Glutamatergic neuron (in vitro differentiated cells): ENCODE measurements around the gene USP38. TPM values are rescaled to one million over a fixed set of nuclear protein-coding genes. Genes with fewer than 3 reads are reported as not detected.

Source experiments
- DNase-seq: peaks from one replicate; pipeline ENCODE4 v3.0.0; 2022
- H3K27ac Mint-ChIP-seq: one replicate; pipeline ENCODE4 v1.8.0; 2020; ENCODE audit warnings: mild to moderate bottlenecking, mixed read lengths, inconsistent platforms; ENCODE audit not compliant: unreplicated experiment
- H3K27me3 Mint-ChIP-seq: one replicate; pipeline ENCODE4 v1.8.0; 2020; ENCODE audit warnings: mild to moderate bottlenecking, moderate library complexity, mixed read lengths, inconsistent platforms; ENCODE audit not compliant: unreplicated experiment
- H3K36me3 Mint-ChIP-seq: one replicate; pipeline ENCODE4 v1.8.0; 2020; ENCODE audit warnings: mild to moderate bottlenecking, mixed read lengths, inconsistent platforms; ENCODE audit not compliant: unreplicated experiment
- H3K4me1 Mint-ChIP-seq: one replicate; pipeline ENCODE4 v1.8.0; 2020; ENCODE audit warnings: mild to moderate bottlenecking, low read depth, mixed read lengths, inconsistent platforms; ENCODE audit not compliant: unreplicated experiment
- H3K4me3 Mint-ChIP-seq: one replicate; pipeline ENCODE4 v1.8.0; 2020; ENCODE audit warnings: mild to moderate bottlenecking, mixed read lengths, inconsistent platforms; ENCODE audit not compliant: unreplicated experiment
- H3K9me3 Mint-ChIP-seq: one replicate; pipeline ENCODE4 v1.8.0; 2020; ENCODE audit warnings: mild to moderate bottlenecking, moderate library complexity, mixed read lengths, inconsistent platforms; ENCODE audit not compliant: unreplicated experiment
- CTCF ChIP-seq: fragments of 200-600 bp; sonication (generic); IDR thresholded peaks from one replicate; pipeline ENCODE4 v1.5.0; 2021; ENCODE audit not compliant: partially characterized antibody, unreplicated experiment
- total RNA-seq: library from RNA; stranded (reverse); fragmentation: NEBNext Ultra II Directional; extraction: Animal tissue kit (Norgen Biotek cat#: 25700); gene quantifications from one replicate; pipeline ENCODE4 v1.2.1, GENCODE V29; 2021; ENCODE audit not compliant: unreplicated experiment

The USP38 gene
- total RNA-seq, 1 donor from 2014 or later: 15.9 TPM

GRCh38 chr4:143185253-143186107 lies 763 bp downstream of the USP38 start:
- Mint-ChIP-seq H3K4me1 (peaks cover 25% of the 10 kb centered on the region), H3K9me3 (peaks cover 10% of the 10 kb centered on the region), H3K27ac (peak overlapping the region; percentile 95), H3K27me3 (peaks cover 9% of the 10 kb centered on the region), H3K4me3 (peak overlapping the region; percentile 92), H3K36me3 (no peaks in the 10 kb centered on the region)
- peak; percentile 13 for DNase-seq
- TF ChIP-seq CTCF: no peak

DNA sequence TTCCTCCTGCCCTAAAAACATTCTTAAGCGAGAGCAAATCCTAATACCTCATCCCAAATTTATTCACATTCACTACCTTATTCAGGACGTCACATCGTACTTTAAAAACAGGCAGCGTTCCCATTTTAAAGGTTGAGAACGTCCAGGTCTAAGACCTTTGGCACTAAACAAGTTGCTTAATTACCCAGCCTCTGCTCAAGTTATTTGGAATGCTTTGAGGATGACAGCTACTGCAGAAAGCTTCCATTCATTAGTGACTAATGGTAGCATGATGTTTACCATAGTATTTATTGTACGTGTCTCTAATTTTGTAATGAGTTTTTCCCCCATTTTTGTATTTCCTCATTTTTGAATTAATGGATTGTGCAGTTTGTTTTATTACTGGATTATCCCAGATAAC lies 1.5 kb downstream of the USP38 start:
- Mint-ChIP-seq H3K4me1 (peaks cover 25% of the 10 kb centered on the region), H3K27ac (peak overlapping the region; percentile 95), H3K27me3 (peaks cover 9% of the 10 kb centered on the region)

GRCh38 chr4:143186649-143187048 lies 1.9 kb downstream of the USP38 start:
- peak overlapping the region; percentile 95 for H3K27ac Mint-ChIP-seq

More for the DNA sequence above, 1.5 kb downstream of the USP38 start:
- DNase-seq: no peak
- H3K9me3 Mint-ChIP-seq: peaks cover 10% of the 10 kb centered on the region
- TF ChIP-seq CTCF: no peak
- no peaks in the 10 kb centered on the region for H3K36me3 Mint-ChIP-seq
- H3K4me3 Mint-ChIP-seq: peak overlapping the region; percentile 92

GRCh38 chr4:143188136-143189088 lies 3.7 kb downstream of the USP38 start:
- peaks cover 10% of the 10 kb centered on the region for H3K9me3 Mint-ChIP-seq
- H3K4me1 Mint-ChIP-seq: peaks cover 25% of the 10 kb centered on the region
- TF ChIP-seq CTCF: no peak

More at GRCh38 chr4:143186649-143187048, 1.9 kb downstream of the USP38 start:
- Mint-ChIP-seq H3K36me3 (no peaks in the 10 kb centered on the region), H3K4me3 (peak overlapping the region; percentile 92), H3K4me1 (peaks cover 25% of the 10 kb centered on the region), H3K9me3 (peaks cover 10% of the 10 kb centered on the region), H3K27me3 (peaks cover 9% of the 10 kb centered on the region)
- DNase-seq: no peak
- TF ChIP-seq CTCF: no peak

More at GRCh38 chr4:143188136-143189088, 3.7 kb downstream of the USP38 start:
- H3K27me3 Mint-ChIP-seq: peaks cover 9% of the 10 kb centered on the region
- H3K4me3 Mint-ChIP-seq: peak overlapping the region; percentile 86
- peak overlapping the region; percentile 24 for H3K27ac Mint-ChIP-seq
- H3K36me3 Mint-ChIP-seq: no peaks in the 10 kb centered on the region
- DNase-seq: no peak
